ENCODE measurements around the gene PPTC7.
"Not testable (repeated sequence)": the region's sequence is repeated elsewhere in the genome, so short reads cannot be mapped to it uniquely, and the experiment has no call there.

The PPTC7 gene

GRCh38 chr12:110585231-110585799 is 2.2 kb upstream of the PPTC7 start:
- peak overlapping the region; percentile 73 for H3K4me2 ChIP-seq

GRCh38 chr12:110582276-110583136 is 612 bp downstream of the PPTC7 start:
- peaks cover 50% of the 10 kb centered on the region for H3K4me1 ChIP-seq
- peak overlapping the region; percentile 96 for H3K27ac ChIP-seq
- H3K27me3 ChIP-seq: no peaks in the 10 kb centered on the region
- H3K9me3 ChIP-seq: no peaks in the 10 kb centered on the region
- peaks cover 55% of the 10 kb centered on the region for H4K20me1 ChIP-seq
- peak overlapping the region; percentile 99 for H3K4me3 ChIP-seq
- H3K36me3 ChIP-seq: peaks cover 21% of the 10 kb centered on the region
- TF ChIP-seq Cebpa-rat (IDR thresholded peaks at IDR 0.05): no peak
- H3K9ac ChIP-seq: peak overlapping the region; percentile 97
- peak overlapping the region; percentile 88 for H3K4me2 ChIP-seq

More at GRCh38 chr12:110585231-110585799, 2.2 kb upstream of the PPTC7 start:
- Histone ChIP-seq H3K27me3 (no peaks in the 10 kb centered on the region), H3K4me1 (peaks cover 44% of the 10 kb centered on the region), H3K36me3 (peaks cover 5% of the 10 kb centered on the region; the same call in 1 of the 2 replicates), H3K27ac (peak overlapping the region; percentile 70), H3K9ac (peak overlapping the region; percentile 47; the same call in 1 of the 2 replicates), H3K4me3 (peak overlapping the region; percentile 22; the same call in 1 of the 2 replicates), H3K9me3 (no peaks in the 10 kb centered on the region), H4K20me1 (peaks cover 27% of the 10 kb centered on the region)
- TF ChIP-seq Cebpa-rat (IDR thresholded peaks at IDR 0.05): no peak

GRCh38 chr12:110581931-110582275 is 1.2 kb downstream of the PPTC7 start:
- Histone ChIP-seq H3K4me3 (peak overlapping the region; percentile 99), H3K27me3 (no peaks in the 10 kb centered on the region), H3K9ac (peak overlapping the region; percentile 97), H3K4me2 (peak overlapping the region; percentile 88), H3K4me1 (peaks cover 50% of the 10 kb centered on the region), H4K20me1 (peaks cover 61% of the 10 kb centered on the region), H3K36me3 (peaks cover 21% of the 10 kb centered on the region), H3K27ac (peak overlapping the region; percentile 96), H3K9me3 (no peaks in the 10 kb centered on the region)
- TF ChIP-seq Cebpa-rat (IDR thresholded peaks at IDR 0.05): no peak

GRCh38 chr12:110579535-110580253 is 3.4 kb downstream of the PPTC7 start:
- Histone ChIP-seq H3K27ac (no peak overlapping the region), H3K9me3 (peaks cover 3% of the 10 kb centered on the region; the same call in 1 of the 2 replicates), H3K4me1 (peaks cover 36% of the 10 kb centered on the region), H4K20me1 (peaks cover 83% of the 10 kb centered on the region), H3K4me2 (no peak overlapping the region), H3K27me3 (no peaks in the 10 kb centered on the region), H3K36me3 (peaks cover 21% of the 10 kb centered on the region), H3K4me3 (no peak overlapping the region), H3K9ac (no peak overlapping the region)
- no peak for TF ChIP-seq Cebpa-rat (IDR thresholded peaks at IDR 0.05)

- Histone ChIP-seq H3K4me2 (0 out of 2 replicates have a peak overlapping the region, but pooled peaks have one; percentile 3), H3K9ac (no peak overlapping the region), H3K4me3 (no peak overlapping the region), H3K4me1 (peaks cover 28% of the 10 kb centered on the region), H3K27ac (no peak overlapping the region), H4K20me1 (peaks cover 91% of the 10 kb centered on the region), H3K36me3 (peaks cover 21% of the 10 kb centered on the region), H3K27me3 (no peaks in the 10 kb centered on the region), H3K9me3 (peaks cover 10% of the 10 kb centered on the region)
- TF ChIP-seq Cebpa-rat (IDR thresholded peaks at IDR 0.05): no peak
Measured at GRCh38 chr12:110578694-110579534, 4.2 kb downstream of the PPTC7 start.

- no peak overlapping the region for H3K9ac ChIP-seq
Measured at GRCh38 chr12:110577864-110578693, 5.0 kb downstream of the PPTC7 start.

GRCh38 chr12:110576504-110576903 is 6.6 kb downstream of the PPTC7 start:
- Histone ChIP-seq H3K36me3 (peaks cover 45% of the 10 kb centered on the region), H3K4me3 (no peak overlapping the region), H4K20me1 (peaks cover 99% of the 10 kb centered on the region), H3K27ac (no peak overlapping the region), H3K9me3 (peaks cover 34% of the 10 kb centered on the region), H3K4me2 (no peak overlapping the region), H3K4me1 (peaks cover 20% of the 10 kb centered on the region), H3K9ac (no peak overlapping the region), H3K27me3 (no peaks in the 10 kb centered on the region)
- no peak for TF ChIP-seq Cebpa-rat (IDR thresholded peaks at IDR 0.05)

More at GRCh38 chr12:110577864-110578693, 5.0 kb downstream of the PPTC7 start:
- H3K4me1 ChIP-seq: peaks cover 22% of the 10 kb centered on the region
- H3K9me3 ChIP-seq: peaks cover 18% of the 10 kb centered on the region
- no peak overlapping the region for H3K27ac ChIP-seq
- H3K36me3 ChIP-seq: peaks cover 29% of the 10 kb centered on the region
- no peak overlapping the region for H3K4me2 ChIP-seq
- H3K27me3 ChIP-seq: no peaks in the 10 kb centered on the region
- no peak for TF ChIP-seq Cebpa-rat (IDR thresholded peaks at IDR 0.05)
- H4K20me1 ChIP-seq: peaks cover 99% of the 10 kb centered on the region
- H3K4me3 ChIP-seq: no peak overlapping the region

GRCh38 chr12:110575326-110575725 is 7.8 kb downstream of the PPTC7 start:
- H3K4me3 ChIP-seq: no peak overlapping the region
- peaks cover 42% of the 10 kb centered on the region for H3K36me3 ChIP-seq
- H3K27ac ChIP-seq: no peak overlapping the region
- peaks cover 8% of the 10 kb centered on the region for H3K4me1 ChIP-seq
- no peak for TF ChIP-seq Cebpa-rat (IDR thresholded peaks at IDR 0.05)
- H4K20me1 ChIP-seq: peaks cover 90% of the 10 kb centered on the region
- peaks cover 41% of the 10 kb centered on the region for H3K9me3 ChIP-seq
- no peaks in the 10 kb centered on the region for H3K27me3 ChIP-seq
- no peak overlapping the region for H3K4me2 ChIP-seq
- no peak overlapping the region for H3K9ac ChIP-seq

GRCh38 chr12:110574717-110575230 is 8.3 kb downstream of the PPTC7 start:
- Histone ChIP-seq H3K36me3 (peaks cover 38% of the 10 kb centered on the region), H4K20me1 (peaks cover 84% of the 10 kb centered on the region), H3K9me3 (peaks cover 43% of the 10 kb centered on the region)
- H3K4me1 ChIP-seq, H3K27ac ChIP-seq, H3K9ac ChIP-seq, H3K4me2 ChIP-seq, H3K4me3 ChIP-seq, H3K27me3 ChIP-seq: not testable (repeated sequence)

Data from BLaER1 (cell line).